Nephron (organoid): Measurements from ENCODE around the gene MAPK6.

ENCODE experiments used
- H3K27ac Mint-ChIP-seq, 3 experiments: 2 replicates each; pipeline ENCODE4 v1.8.0; 2020; ENCODE audit warnings: mixed read lengths in 3 of 3, mild to moderate bottlenecking in 2 of 3, moderate library complexity in 1 of 3
- H3K27me3 Mint-ChIP-seq: 2 replicates; pipeline ENCODE4 v1.8.0; 2021; ENCODE audit warnings: low read depth, mild to moderate bottlenecking, moderate library complexity, mixed read lengths
- H3K36me3 Mint-ChIP-seq: 2 replicates; pipeline ENCODE4 v1.8.0; 2020; ENCODE audit warnings: low read depth, mixed read lengths
- H3K4me1 Mint-ChIP-seq: 2 replicates; pipeline ENCODE4 v1.8.0; 2020; ENCODE audit warnings: mixed read lengths
- H3K4me3 Mint-ChIP-seq, 3 experiments: 2 replicates each; pipeline ENCODE4 v1.8.0; 2020; ENCODE audit warnings: mild to moderate bottlenecking in 3 of 3, mixed read lengths in 3 of 3, moderate library complexity in 2 of 3
- H3K9me3 Mint-ChIP-seq: 2 replicates; pipeline ENCODE4 v1.8.0; 2020; ENCODE audit warnings: mixed read lengths
- TF ChIP-seq, protein P1 (sequence below), 3 experiments: fragments of 200-600 bp; sonication (generic); IDR thresholded peaks; one replicate each; pipeline ENCODE4 v1.5.0; 2021; ENCODE audit warnings: antibody characterized with exemption in 3 of 3; ENCODE audit not compliant: unreplicated experiment in 3 of 3

The MAPK6 gene

DNA sequence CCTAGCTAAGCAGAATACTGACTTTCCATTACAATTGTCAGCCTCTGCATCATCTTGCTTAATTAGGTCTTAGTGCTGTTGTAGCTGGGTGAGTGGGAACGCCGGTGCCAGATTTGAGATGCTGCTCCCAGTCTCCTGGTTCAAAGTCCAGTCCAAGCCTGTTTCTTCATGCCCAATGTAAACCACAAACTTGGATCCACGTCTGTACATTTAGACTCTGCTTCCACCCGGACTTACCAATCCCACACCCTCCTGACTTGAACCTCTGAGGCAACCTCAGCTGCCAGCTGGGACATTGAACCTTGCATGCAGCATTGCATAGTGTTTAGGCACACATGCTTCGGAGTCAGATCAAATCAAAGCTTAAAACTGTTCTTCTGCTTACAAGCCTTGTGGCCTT is 50.5 kb downstream of the MAPK6 start:
- TF ChIP-seq, protein P1, sequence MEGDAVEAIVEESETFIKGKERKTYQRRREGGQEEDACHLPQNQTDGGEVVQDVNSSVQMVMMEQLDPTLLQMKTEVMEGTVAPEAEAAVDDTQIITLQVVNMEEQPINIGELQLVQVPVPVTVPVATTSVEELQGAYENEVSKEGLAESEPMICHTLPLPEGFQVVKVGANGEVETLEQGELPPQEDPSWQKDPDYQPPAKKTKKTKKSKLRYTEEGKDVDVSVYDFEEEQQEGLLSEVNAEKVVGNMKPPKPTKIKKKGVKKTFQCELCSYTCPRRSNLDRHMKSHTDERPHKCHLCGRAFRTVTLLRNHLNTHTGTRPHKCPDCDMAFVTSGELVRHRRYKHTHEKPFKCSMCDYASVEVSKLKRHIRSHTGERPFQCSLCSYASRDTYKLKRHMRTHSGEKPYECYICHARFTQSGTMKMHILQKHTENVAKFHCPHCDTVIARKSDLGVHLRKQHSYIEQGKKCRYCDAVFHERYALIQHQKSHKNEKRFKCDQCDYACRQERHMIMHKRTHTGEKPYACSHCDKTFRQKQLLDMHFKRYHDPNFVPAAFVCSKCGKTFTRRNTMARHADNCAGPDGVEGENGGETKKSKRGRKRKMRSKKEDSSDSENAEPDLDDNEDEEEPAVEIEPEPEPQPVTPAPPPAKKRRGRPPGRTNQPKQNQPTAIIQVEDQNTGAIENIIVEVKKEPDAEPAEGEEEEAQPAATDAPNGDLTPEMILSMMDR (IDR thresholded peaks at IDR 0.05; ENCODE audit: unreplicated experiment in 3 of 3) = no peak
- Mint-ChIP-seq H3K36me3 (peaks cover 11% of the 10 kb centered on the region), H3K9me3 (no peaks in the 10 kb centered on the region)

GRCh38 chr15:52071570-52071969 is 52.6 kb downstream of the MAPK6 start:
- H3K36me3 Mint-ChIP-seq = peaks cover 2% of the 10 kb centered on the region
- H3K27me3 Mint-ChIP-seq = peaks cover 9% of the 10 kb centered on the region
- H3K27ac Mint-ChIP-seq = no peak overlapping the region
- H3K4me3 Mint-ChIP-seq = no peak overlapping the region
- TF ChIP-seq, protein P1 (IDR thresholded peaks at IDR 0.05; ENCODE audit: unreplicated experiment in 3 of 3) = no peak
- H3K9me3 Mint-ChIP-seq = no peaks in the 10 kb centered on the region
- no peaks in the 10 kb centered on the region for H3K4me1 Mint-ChIP-seq

More for the DNA sequence above, 50.5 kb downstream of the MAPK6 start:
- no peak overlapping the region for H3K4me3 Mint-ChIP-seq
- no peak overlapping the region for H3K27ac Mint-ChIP-seq
- no peaks in the 10 kb centered on the region for H3K4me1 Mint-ChIP-seq
- H3K27me3 Mint-ChIP-seq = peaks cover 9% of the 10 kb centered on the region

DNA sequence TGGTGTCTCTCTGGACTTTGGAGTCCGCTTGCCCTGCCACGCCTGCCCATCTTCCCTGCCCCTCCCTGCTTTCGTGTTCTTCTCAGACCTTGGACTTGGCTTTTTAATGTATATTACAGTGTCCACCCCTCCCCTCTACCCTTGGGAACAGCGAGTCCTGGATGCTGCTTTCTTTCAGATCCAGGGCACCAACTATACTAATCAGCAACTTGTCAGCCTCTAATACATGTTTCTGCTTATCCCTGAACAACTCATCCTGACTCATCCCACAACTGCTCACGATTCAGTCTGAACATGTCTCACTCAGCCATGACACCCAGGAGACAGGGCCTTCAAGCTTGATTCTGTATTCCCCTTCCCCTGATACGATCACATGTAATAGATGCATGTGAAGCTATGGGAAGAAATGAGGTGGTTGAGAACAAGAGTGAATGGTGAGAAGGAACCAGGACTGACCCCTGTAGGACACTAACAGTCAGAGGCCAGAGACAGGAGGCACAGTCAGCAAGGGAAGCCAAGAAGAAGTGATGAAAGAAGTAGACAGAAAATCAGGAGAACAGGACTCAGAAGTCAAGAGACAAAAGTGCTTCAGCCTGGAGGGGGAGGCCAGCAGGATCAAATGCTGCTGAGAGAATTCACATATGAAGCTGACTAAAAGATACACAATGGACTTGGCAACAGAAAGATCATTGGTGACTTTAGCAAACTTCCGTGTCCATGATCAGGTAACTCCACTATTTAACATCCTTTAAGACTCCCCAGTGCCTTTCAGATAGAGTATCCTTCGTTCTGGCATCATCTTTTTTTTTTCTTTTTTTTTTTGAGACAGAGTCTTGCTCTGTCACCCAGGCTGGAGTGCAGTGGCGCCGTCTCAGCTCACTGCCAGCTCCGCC is 58.1 kb downstream of the MAPK6 start:
- Mint-ChIP-seq H3K27ac (no peak overlapping the region), H3K9me3 (no peaks in the 10 kb centered on the region), H3K27me3 (peaks cover 4% of the 10 kb centered on the region), H3K36me3 (no peaks in the 10 kb centered on the region), H3K4me1 (no peaks in the 10 kb centered on the region), H3K4me3 (no peak overlapping the region)
- TF ChIP-seq, protein P1 (IDR thresholded peaks at IDR 0.05; ENCODE audit: unreplicated experiment in 3 of 3) = no peak

GRCh38 chr15:52078197-52078875 is 59.3 kb downstream of the MAPK6 start:
- no peak overlapping the region for H3K27ac Mint-ChIP-seq
- TF ChIP-seq, protein P1 (IDR thresholded peaks at IDR 0.05; ENCODE audit: unreplicated experiment in 3 of 3) = no peak
- H3K4me3 Mint-ChIP-seq = no peak overlapping the region
- no peaks in the 10 kb centered on the region for H3K4me1 Mint-ChIP-seq
- no peaks in the 10 kb centered on the region for H3K9me3 Mint-ChIP-seq
- no peaks in the 10 kb centered on the region for H3K36me3 Mint-ChIP-seq
- peaks cover 4% of the 10 kb centered on the region for H3K27me3 Mint-ChIP-seq

DNA sequence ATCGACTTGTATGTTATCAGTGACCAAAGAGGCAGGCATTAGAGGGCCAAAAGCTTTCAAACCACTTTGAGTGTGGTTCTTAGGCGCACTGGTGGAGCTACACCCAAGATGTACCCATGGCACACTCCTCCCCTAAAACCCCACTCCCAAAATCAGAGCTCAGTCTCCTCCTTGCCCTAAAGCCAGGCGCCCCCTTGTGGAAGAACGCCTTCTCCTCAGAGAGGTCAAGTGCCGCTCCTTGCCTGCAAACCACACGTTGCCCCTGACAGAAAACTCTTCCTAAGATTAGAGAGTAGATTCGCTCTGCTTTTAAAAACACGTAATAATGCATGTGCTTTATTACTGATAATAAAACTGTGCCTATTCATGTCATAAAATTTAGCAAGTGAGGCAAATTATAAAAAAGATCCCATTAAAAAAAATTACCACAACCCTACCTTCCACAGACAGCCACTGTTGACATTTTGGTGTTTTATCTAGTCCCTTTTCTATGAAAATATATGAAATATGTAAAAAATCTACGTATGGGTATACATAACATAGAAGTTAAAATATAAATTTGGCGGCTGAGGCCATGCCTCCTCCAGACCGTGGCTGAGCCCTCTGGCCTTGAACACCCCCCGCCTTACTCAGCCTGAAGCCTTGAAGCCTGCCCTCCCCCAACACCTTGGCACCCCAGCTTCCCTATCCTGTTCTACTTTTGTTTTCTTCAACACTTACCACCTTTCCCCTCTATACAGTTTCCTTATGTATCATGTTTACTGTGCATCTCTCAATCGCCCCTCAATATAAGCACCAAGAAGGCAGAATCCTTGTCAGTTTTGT is 60.1 kb downstream of the MAPK6 start:
- peaks cover 4% of the 10 kb centered on the region for H3K27me3 Mint-ChIP-seq
- H3K4me3 Mint-ChIP-seq = no peak overlapping the region
- H3K9me3 Mint-ChIP-seq = no peaks in the 10 kb centered on the region
- H3K4me1 Mint-ChIP-seq = no peaks in the 10 kb centered on the region
- no peaks in the 10 kb centered on the region for H3K36me3 Mint-ChIP-seq
- TF ChIP-seq, protein P1 (IDR thresholded peaks at IDR 0.05; ENCODE audit: unreplicated experiment in 3 of 3) = peak; percentile 56 to 70 (median 61)
- H3K27ac Mint-ChIP-seq = no peak overlapping the region
